NCI-H128 (cell line): ENCODE measurements around the gene TMX4.

Source experiments
- DNase-seq: peaks from one replicate; lab custom pipeline; 2025; ENCODE audit not compliant: unreplicated experiment; lab: John Stamatoyannopoulos, UW

Gene TMX4

DNA sequence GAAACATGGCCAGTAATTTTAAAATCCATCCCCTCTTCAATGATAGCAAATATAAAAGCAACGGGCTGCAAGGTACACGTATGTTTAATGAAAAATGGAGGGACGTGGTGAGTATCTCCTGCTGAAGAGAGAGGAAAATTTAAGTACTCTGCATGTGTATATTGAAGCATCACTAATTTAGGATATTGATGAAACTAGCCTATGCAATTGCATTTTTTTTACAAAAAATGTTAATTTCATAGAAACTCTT lies 362 bp upstream of the TMX4 start:
- no peak for DNase-seq

DNA sequence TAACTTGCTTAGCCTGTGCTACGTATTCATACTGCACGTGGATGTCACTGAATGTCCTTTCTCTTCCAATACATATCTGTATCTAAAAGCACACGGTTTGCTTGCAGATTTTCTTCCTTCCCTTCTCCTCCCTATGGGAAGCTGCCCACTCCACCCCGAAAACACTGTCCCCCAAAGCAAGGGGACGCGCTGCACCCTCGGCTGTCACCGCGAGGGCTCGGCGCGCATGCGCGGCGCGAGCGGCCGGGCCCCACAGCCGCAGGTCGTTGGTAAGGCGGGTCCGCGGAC lies 659 bp downstream of the TMX4 start:
- peak; percentile 18 for DNase-seq

DNA sequence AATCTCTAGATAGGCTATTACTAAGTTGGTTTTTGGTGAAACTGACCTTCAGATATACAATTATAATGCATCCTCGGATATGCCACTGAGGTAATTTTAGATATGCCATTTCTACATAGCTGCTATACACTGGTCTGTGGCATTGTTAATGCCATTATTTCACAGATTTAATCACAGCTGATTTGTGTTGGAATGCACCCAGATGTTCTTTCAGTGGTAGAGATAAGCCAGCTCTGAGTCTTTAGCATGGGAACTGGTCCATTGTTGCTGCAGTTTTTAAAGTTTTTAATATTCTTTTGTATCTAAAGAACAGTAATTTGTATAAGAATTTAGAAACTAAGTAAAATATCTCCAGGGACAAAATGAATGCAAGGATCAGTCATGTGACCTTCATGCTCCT lies 6.8 kb downstream of the TMX4 start:
- no peak for DNase-seq

DNA sequence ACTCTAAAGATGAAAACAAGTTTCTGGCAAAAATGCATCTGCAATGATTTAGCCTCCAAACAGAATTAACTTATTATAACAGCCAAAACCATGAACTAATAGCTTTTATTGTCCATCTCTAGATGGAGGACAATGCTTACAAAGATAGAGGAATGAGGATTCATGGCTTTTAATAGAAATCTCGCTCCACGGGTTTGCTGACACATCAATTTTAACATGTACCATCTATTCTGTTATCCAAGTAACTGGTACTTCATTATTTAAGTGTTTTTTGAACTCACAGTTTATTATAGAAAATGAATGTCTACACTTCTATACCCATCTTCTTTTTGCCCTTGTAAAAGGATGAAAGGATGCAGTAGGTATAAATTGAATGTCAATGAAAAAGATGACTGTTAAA lies 10.8 kb downstream of the TMX4 start:
- no peak for DNase-seq

DNA sequence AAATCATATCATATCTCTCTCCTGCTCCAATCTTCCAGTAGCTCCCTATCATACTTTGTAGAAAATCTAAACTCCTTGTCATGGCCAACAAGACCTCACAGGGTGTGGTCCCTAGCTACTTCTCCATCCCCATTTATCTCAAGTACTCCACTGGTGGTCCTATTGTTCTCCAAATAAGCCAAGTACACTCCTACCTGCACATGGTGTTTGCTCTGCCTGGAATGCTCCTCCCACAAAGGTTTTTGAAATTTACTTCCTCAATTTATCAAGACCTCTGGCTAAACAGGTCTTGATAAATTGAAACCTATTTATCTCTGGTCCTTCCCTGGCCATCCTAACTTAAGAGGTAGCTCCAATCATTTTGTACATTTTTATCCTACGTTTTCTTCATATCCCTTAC lies 12.1 kb downstream of the TMX4 start:
- no peak for DNase-seq

DNA sequence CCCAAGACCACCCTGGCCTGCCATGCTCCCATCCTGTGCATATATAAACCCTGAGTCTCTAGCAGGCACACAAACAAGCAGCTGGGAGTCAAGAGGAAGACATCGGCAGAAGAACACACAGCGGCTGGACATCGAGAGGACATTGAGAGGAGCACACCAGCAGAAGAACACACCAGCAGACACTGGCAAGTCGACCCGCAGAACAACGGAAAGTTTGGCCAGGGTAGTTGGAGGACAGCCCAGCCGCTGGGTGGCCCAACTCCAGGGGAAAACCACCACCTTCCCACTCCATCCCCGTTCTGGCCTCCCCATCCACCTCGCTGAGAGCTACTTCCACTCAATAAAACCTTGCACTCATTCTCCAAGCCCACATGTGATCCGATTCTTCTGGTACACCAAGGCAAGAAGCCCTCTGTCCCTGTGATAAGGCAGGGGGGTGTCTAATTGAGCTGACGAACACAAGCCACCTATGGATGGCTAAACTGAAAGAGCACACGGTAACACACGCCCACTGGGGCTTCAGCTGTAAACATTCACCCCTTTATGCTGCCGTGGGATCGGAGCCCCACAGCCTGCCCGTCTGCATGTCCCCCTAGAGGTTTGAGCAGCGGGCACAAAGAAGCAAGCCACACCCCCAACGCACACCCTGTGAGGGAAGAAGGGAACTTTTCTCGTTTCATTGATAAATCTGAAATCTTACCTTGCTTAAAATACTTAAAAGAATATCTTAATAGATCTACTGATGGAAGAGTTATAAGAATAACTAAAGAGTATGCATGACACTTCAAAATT lies 13.8 kb downstream of the TMX4 start:
- no peak for DNase-seq

DNA sequence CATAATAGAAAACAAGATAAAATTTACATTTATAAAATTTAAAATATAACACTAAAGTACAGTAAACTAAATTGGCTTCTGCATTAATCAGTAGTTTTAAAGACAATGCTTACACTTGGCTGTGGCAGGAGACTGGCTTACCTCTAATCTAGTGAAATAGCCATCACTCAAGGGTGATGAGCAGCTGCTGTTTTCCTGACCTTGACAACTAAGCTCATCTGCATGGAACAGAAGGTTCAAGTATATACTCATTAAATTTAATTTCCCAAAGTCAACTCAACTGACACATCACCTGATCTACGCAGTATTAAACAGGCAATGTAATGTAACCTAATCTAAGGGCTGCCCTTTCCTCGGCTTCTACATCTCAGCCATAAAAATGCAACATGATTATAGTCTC lies 14.5 kb downstream of the TMX4 start:
- DNase-seq, result no peak

DNA sequence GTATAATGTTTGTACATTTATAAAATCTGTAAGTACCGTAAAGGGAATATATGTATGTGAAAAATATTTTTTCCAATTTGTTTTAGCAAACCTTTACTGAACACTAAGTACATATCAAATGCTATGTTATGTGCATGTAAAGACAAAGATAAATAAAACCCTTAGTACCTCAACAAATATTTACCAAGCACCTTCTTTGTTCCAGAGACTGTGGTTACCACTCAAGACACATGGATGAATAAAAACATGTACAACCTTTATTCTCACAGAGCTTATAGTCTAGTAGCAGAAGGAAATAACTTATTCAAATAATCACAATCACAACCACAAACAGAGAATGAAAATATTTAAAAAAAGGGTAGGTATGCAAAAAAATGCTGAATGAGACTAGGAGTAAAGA lies 17.5 kb downstream of the TMX4 start:
- DNase-seq, result no peak

DNA sequence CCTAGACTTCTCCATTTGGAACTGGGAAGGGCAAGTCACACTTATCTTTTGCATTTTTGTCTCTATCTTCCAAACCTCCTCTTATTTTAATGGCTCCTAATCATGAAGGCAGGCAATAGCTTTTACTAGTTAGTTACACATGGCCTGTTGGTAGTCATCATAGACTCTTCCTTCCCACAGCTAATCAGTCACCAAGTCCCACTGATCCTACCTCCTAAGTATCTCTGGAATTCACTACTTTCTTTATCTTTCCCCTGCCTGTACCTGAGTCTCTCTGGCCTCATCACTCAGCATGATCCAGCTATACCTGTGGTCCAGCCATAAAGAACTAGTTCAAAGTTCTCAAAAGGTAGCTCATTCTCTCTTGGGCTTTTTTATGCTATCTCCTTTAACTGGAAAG lies 18.8 kb downstream of the TMX4 start:
- DNase-seq, result no peak

DNA sequence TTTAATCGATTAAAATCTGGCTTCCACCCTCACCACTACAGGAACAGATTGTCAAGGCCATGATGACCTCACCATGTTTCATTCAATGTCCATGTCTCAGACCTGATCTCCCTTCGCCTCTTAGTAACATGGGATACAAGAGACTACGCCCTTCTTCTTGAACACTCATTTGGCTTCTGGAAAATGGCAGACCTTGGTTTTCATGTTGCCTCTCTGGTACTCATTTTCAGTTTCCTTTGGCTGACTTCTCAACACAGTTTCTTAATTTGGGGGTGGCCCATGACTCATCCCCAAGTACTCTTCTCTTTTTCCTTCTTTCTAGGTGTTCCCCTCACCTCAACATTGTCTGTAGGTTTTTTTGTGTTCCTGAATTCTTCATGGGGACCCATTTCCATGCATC lies 22.7 kb downstream of the TMX4 start:
- no peak for DNase-seq

DNA sequence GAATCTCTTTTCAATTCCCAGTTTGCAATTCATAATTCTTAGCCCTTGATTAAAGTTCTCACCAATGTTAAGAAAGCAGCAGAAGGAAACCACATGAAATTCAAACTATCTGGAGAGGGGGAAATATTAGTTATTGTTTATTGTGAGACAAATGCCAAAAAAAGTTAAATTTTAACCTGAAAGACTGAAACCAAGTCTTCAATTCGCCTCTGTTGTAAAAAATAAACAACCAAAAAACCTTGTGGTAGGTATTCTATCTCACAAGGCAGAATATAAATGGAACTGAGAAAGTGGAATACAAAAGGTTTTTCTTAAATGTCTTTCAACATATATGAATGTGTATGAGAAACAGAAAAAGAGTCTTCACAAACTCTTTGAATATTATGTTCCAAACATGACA lies 24.8 kb downstream of the TMX4 start:
- DNase-seq, result no peak

DNA sequence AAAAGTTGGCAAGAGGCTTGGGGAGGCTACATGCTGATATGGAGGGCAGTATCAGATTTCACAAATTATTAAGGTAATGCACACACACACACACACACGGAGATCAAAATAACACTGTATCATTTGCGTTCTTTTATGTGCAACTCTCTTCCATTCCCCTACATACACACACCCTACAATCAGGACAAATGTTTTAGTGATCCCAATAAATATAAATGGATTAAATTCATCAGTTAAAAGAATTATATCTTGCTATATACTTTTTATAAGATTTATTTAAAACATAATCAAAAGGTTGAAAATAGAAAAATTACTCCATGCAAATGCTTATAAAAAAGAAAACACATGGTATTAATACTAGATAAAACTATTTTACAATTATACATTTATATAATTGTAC lies 25.9 kb downstream of the TMX4 start:
- DNase-seq, result no peak

DNA sequence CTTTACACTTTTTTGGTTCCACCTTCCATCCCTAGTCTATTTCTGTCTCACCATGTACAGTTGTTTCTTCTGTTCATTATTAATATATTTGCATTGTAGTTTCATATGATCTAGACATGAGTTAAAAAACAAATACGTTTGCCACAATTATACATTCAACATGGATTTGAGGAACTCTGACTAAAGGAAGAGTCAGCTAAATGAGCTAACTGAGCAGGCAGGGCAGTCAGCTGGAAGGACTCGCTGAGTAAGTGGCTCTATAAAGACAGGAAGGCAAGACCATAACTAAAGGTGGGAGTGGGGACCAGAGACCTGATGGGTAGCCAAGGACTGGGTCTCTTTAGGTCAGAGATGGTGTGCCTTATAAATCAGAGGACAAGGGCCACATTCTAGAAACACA lies 26.3 kb downstream of the TMX4 start:
- no peak for DNase-seq

DNA sequence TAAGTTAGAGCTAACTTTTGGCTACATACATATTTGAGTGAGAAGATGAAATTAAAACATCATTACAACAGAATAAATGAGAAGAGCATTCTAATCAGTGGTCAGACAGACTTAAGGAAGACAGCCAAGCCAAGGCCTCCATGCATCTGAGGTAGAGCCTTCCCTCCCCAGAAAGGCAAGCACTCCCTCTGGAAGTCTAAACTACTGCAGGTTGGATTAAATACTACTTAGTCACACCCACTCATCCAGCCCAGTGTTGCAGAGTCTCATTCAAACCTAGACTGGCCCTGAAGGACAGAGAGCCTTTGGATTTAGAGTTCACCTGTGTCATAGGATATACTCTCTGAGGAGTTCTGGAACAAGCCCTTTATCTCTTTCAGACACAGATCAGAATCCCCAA lies 29.2 kb downstream of the TMX4 start:
- no peak for DNase-seq

DNA sequence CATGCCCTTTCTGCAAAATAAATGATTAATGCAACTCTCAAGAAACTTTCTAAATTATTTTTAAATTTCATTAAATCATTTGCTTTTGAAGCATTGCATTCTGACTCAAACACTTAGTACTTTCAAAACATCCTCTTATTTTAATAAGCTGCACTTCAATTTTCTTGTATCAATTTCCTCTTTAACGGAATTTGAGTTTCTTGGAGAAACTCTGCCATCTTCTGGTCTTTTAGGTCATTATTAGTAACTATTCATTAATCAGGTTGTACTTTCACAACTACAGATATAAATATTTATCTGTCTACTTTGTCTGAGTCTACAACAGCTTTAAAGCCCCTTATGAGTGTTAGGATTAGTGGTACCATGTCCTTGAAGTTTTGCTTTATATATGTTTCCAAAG lies 30.2 kb downstream of the TMX4 start:
- no peak for DNase-seq

DNA sequence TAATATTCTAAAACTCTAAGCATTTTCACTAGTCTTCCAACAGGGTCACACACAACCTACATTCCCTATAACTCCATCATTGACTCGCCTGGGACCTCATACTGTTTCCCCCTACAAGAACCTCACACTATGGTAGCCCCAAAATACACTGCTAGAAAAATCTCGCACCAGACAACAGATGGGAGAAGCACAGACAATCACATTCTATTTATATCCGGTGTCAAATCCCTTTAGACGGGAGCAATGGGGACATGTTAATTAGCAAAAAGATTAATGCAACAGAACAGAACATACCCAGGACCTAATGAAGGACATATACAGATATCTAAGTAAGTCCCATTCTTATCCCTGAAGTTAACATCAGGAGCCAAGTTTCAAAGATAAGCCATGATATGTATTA lies 33.6 kb downstream of the TMX4 start:
- DNase-seq, result no peak

DNA sequence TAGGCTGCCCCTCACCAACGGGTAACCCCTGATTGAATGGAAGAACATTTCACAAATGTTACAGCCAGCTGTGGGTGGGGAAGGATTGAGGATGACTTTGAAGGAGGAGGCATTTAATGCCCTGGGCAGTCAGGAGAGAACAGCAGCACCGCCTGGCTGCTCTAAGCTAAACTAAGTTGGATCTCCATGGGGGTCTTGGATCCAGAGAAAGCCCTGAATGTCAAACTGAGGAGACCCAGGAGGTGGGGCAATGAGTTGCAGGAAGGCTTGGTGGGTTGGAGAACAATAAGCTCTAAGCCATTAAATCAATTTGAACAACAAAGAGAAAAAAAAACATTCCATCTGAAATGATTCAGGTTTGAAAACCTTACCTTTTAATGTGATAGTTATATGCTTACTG lies 35.4 kb downstream of the TMX4 start:
- no peak for DNase-seq

DNA sequence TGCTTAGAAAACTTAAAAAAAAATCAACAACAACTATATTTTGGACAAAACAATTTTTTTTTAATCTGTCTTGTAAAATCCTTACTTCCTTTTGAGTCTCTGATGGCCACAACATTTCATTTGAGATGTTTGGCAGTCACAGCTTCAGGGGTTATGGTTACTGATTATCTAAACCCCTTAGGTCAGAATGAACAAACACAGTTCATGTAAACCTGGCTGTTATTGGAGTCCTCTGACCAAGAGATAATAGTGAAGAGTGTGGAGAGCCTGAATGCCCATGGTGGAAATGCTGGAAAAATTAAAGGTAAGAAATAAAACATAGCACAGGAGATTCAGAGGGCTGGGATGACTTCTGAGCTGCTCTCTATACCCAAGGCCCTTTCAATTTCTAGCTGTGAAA lies 38.2 kb downstream of the TMX4 start:
- no peak for DNase-seq

DNA sequence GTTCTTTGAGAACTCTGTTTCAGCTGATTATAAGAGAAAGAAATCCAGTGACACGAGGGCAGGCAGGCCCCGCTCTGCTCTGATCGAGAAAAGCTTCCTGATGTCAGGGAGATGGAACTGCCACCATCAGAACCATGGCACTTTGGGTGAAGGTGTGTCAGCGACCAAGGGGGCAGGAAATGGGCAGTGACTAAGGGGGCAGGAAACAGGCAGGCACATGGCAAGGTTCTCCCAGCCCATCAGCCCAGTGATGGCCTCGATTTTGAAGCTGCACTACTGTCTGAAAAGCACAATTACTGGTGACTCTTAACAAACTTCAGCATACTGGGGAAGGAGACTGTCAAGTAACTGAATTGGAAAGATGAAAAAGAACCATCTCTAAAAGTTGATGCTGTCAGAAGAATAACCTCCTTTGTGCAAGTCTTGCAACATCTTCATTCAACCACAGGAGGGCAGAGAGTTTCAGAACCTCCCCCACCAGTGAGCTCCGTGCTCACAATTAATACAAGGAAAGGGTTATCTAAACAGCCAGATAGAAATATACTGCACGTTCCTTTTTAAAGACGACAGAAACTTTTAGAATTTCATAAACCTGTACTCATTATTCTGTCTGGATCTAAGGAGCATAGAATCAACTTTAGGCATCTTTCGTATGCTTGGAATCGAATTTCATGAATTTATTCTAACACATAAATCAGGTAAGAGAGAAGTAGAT lies 39.1 kb downstream of the TMX4 start:
- no peak for DNase-seq

DNA sequence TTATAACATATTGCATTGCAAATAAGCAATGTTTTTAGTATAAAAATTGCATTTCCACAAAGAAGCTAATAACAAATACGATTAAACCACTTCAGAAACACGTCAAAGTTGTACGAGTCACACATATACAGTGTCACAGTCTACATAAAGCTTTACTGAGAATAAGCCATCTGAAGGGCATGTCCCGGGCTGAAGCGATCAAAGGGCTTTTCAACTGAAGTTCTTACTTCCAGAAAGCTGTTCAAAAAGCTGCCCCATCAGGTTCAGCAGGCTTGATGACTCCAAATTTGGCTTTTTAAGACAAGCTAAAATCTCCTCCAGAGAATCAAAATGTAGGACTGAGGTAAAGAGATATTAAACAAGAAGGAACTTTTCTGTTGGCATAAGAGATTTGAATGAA lies 41.9 kb downstream of the TMX4 start:
- DNase-seq, result no peak

DNA sequence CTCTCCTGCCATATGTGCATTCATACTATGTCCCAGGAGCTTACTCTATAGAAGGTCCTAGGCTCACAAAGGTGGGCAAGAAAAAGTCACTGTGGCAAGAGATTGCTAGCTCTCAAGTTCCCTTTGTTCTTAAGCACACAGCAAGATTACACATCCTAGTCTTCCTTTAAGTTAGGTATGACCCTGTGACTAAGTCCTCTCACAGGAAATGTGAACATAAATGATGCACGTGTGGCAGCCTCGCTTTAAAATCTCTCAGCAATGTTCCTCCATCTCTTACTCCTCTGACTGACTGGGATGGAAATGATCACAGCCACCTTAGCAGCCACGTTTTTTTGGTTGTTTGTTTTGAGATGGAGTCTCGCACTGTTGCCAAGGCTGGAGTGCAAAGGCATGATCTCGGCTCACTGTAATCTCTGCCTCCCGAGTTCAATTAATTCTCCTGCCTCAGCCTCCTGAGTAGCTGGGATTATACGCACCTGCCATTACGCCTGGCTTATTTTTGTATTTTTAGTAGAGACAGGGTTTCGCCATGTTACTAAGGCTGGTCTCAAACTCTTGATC lies 43.6 kb downstream of the TMX4 start:
- DNase-seq, result no peak

DNA sequence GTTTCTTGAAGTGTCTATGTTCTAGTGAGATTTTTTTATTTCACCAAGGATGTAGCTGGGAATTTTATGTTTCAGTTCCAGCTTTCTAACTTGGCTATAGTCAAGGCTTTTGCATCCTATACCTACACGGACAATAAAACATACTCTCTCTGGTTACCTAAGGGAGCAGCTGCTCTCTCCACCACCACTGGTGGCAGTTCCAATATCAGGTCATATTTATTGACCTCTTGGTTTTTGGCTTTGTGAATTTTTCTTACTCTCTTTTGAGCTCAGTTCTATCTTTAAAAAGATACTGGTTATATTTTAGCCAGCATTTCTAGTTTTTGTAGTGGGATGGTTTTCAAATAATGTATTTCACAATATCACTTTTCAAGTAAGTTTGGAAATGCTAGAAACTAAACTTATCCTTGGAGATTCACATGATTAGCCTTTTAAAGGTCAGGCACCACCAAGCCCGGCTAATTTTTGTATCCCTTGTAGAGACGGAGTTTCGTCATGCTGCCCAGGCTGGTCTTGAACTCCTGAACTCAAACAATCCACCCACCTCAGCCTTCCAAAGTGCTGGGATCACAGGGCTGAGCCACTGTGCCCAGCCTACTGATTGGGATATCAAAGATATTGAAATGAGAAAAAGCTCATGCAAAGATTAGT lies 44.7 kb downstream of the TMX4 start:
- no peak for DNase-seq
